WERI-Rb-1 (cell line): ENCODE results near the gene TSC1.

Experiments used
- DNase-seq: peaks from one replicate; pipeline ENCODE4 v3.0.0-alpha.2; 2020
- H3K27ac ChIP-seq: fragments of 250-450 bp; sonication (Bioruptor Pico); 2 replicates; pipeline ENCODE4 v1.5.1; 2020; ENCODE audit warnings: mild to moderate bottlenecking, moderate library complexity
- H3K27me3 ChIP-seq: fragments of 250-450 bp; sonication (Bioruptor Pico); 2 replicates; pipeline ENCODE4 v1.5.1; 2021; ENCODE audit warnings: mild to moderate bottlenecking, low read depth, moderate library complexity; ENCODE audit not compliant: insufficient read depth, severe bottlenecking
- H3K36me3 ChIP-seq: fragments of 250-450 bp; sonication (Bioruptor Pico); 2 replicates; pipeline ENCODE4 v1.5.1; 2020; ENCODE audit warnings: mild to moderate bottlenecking, moderate library complexity
- H3K4me3 ChIP-seq: 2 replicates; pipeline ENCODE4 v1.5.1; 2011; ENCODE audit warnings: low read depth, mild to moderate bottlenecking, control low read depth, low read length
- H3K9me3 ChIP-seq: fragments of 250-450 bp; sonication (Bioruptor Pico); 2 replicates; pipeline ENCODE4 v1.5.1; 2021; ENCODE audit warnings: mild to moderate bottlenecking, moderate library complexity; ENCODE audit not compliant: severe bottlenecking
- CTCF ChIP-seq: IDR thresholded peaks from 2 replicates; pipeline ENCODE4 v1.5.1; 2011; ENCODE audit warnings: low read depth, mild to moderate bottlenecking, control low read depth, inconsistent platforms, low read length

TSC1 gene

GRCh38 chr9:132957805-132958204, 13.4 kb upstream of the TSC1 start:
- peak; percentile 86 for DNase-seq
- peaks cover 13% of the 10 kb centered on the region for H3K9me3 ChIP-seq
- TF ChIP-seq CTCF, result no peak
- no peaks in the 10 kb centered on the region for H3K36me3 ChIP-seq
- no peaks in the 10 kb centered on the region for H3K27me3 ChIP-seq
- H3K4me3 ChIP-seq, result no peak overlapping the region
- peak overlapping the region; percentile 28 for H3K27ac ChIP-seq

GRCh38 chr9:132955768-132956167, 11.4 kb upstream of the TSC1 start:
- TF ChIP-seq CTCF, result no peak
- H3K4me3 ChIP-seq, result no peak overlapping the region
- no peaks in the 10 kb centered on the region for H3K36me3 ChIP-seq
- no peaks in the 10 kb centered on the region for H3K27me3 ChIP-seq
- peaks cover 13% of the 10 kb centered on the region for H3K9me3 ChIP-seq
- H3K27ac ChIP-seq, result no peak overlapping the region
- DNase-seq, result no peak

- Histone ChIP-seq H3K36me3 (no peaks in the 10 kb centered on the region), H3K4me3 (no peak overlapping the region), H3K27me3 (no peaks in the 10 kb centered on the region), H3K9me3 (peaks cover 13% of the 10 kb centered on the region), H3K27ac (no peak overlapping the region)
- no peak for TF ChIP-seq CTCF
- no peak for DNase-seq
Measured at GRCh38 chr9:132955123-132955522, 10.7 kb upstream of the TSC1 start.

- Histone ChIP-seq H3K27me3 (no peaks in the 10 kb centered on the region), H3K27ac (no peak overlapping the region), H3K4me3 (no peak overlapping the region), H3K9me3 (no peaks in the 10 kb centered on the region), H3K36me3 (no peaks in the 10 kb centered on the region)
- TF ChIP-seq CTCF, result no peak
- DNase-seq, result no peak
Measured at GRCh38 chr9:132949709-132950108, 5.3 kb upstream of the TSC1 start.

- no peak for TF ChIP-seq CTCF
- H3K27me3 ChIP-seq, result no peaks in the 10 kb centered on the region
Measured at GRCh38 chr9:132948482-132949050, 4.2 kb upstream of the TSC1 start.

GRCh38 chr9:132947756-132948155, 3.3 kb upstream of the TSC1 start:
- no peak for DNase-seq
- TF ChIP-seq CTCF, result no peak
- Histone ChIP-seq H3K27ac (peak overlapping the region; percentile 58), H3K36me3 (peaks cover 6% of the 10 kb centered on the region; the same call in 1 of the 2 replicates), H3K9me3 (no peaks in the 10 kb centered on the region), H3K4me3 (no peak overlapping the region), H3K27me3 (no peaks in the 10 kb centered on the region)

More at GRCh38 chr9:132948482-132949050, 4.2 kb upstream of the TSC1 start:
- DNase-seq, result peak; percentile 81
- Histone ChIP-seq H3K4me3 (no peak overlapping the region), H3K27ac (peak overlapping the region; percentile 58), H3K36me3 (peaks cover 6% of the 10 kb centered on the region; the same call in 1 of the 2 replicates), H3K9me3 (no peaks in the 10 kb centered on the region)
